Lower lobe of right lung (tissue), 2 donors: ENCODE results near the gene ONECUT3. TPM values are rescaled to one million over a fixed set of nuclear protein-coding genes. Genes with fewer than 3 reads are reported as not detected.

Source experiments
- ATAC-seq, 2 donors: fragments of 200-7000 bp; cut with Tn5 transposase; one replicate each; pipeline ENCODE4 v1.9.1; 2020 to 2022; ENCODE audit warnings: mild to moderate bottlenecking in 2 of 2, moderate library complexity in 2 of 2
- DNase-seq: peaks from one replicate; pipeline ENCODE4 v3.0.0-alpha.2; 2020
- H3K27ac ChIP-seq: fragments of 200-600 bp; one replicate; pipeline ENCODE4 v1.8.0; 2022
- H3K27me3 ChIP-seq: fragments of 200-600 bp; one replicate; pipeline ENCODE4 v1.8.0; 2022; ENCODE audit warnings: low read depth
- H3K36me3 ChIP-seq: fragments of 200-600 bp; one replicate; pipeline ENCODE4 v1.8.0; 2022; ENCODE audit warnings: mild to moderate bottlenecking
- H3K4me1 ChIP-seq: fragments of 200-600 bp; one replicate; pipeline ENCODE4 v1.8.0; 2022
- H3K4me3 ChIP-seq: fragments of 200-600 bp; one replicate; pipeline ENCODE4 v1.8.0; 2022; ENCODE audit warnings: mild to moderate bottlenecking
- H3K9me3 ChIP-seq: fragments of 200-600 bp; one replicate; pipeline ENCODE4 v1.8.0; 2022
- CTCF ChIP-seq: fragments of 200-600 bp; IDR thresholded peaks from one replicate; pipeline ENCODE4 v1.8.0; 2022; ENCODE audit warnings: antibody characterized with exemption, mild to moderate bottlenecking
- intact Hi-C: fragments of 100-400 bp; cut with DNase I; formaldehyde crosslinking; loops from one replicate; pipeline ENCODE4 v1.11.0; 2022
- total RNA-seq: library from RNA; stranded (reverse); fragmentation: NEBNext Ultra II Directional; extraction: Animal tissue kit (Norgen Biotek cat#: 25700); gene quantifications from one replicate; pipeline ENCODE4 v1.2.1, GENCODE V29; 2021
- donor health status: DM: no; HTN: yes; CAD: no; lungs with severe emphysema.

Gene ONECUT3
- total RNA-seq, 1 donor from 2014 or later, result not detected

GRCh38 chr19:1807695-1808394, 54.5 kb downstream of the ONECUT3 start:
- no peak for ATAC-seq
- Histone ChIP-seq H3K36me3 (no peaks in the 10 kb centered on the region), H3K4me3 (no peak overlapping the region), H3K9me3 (no peaks in the 10 kb centered on the region), H3K4me1 (peaks cover 3% of the 10 kb centered on the region), H3K27me3 (no peaks in the 10 kb centered on the region), H3K27ac (no peak overlapping the region)
- DNase-seq, result no peak
- TF ChIP-seq CTCF, result no peak
- intact Hi-C loops, result no loop called here

- ATAC-seq (no peak), DNase-seq (no peak)
- intact Hi-C loops, result no loop called here
- no peak overlapping the region for H3K4me3 ChIP-seq
- no peaks in the 10 kb centered on the region for H3K27me3 ChIP-seq
- no peak overlapping the region for H3K27ac ChIP-seq
- no peaks in the 10 kb centered on the region for H3K9me3 ChIP-seq
- no peaks in the 10 kb centered on the region for H3K36me3 ChIP-seq
- no peak for TF ChIP-seq CTCF
- peaks cover 8% of the 10 kb centered on the region for H3K4me1 ChIP-seq
Measured at GRCh38 chr19:1808395-1808731, 55.1 kb downstream of the ONECUT3 start.

- Histone ChIP-seq H3K4me3 (no peak overlapping the region), H3K4me1 (peaks cover 14% of the 10 kb centered on the region), H3K27me3 (no peaks in the 10 kb centered on the region), H3K27ac (no peak overlapping the region), H3K36me3 (peaks cover 1% of the 10 kb centered on the region), H3K9me3 (no peaks in the 10 kb centered on the region)
- DNase-seq, result no peak
- no peak for TF ChIP-seq CTCF
- intact Hi-C loops, result no loop called here
- ATAC-seq, result no peak
Measured at GRCh38 chr19:1809678-1810077, 56.4 kb downstream of the ONECUT3 start.

- Histone ChIP-seq H3K36me3 (peaks cover 10% of the 10 kb centered on the region), H3K9me3 (no peaks in the 10 kb centered on the region), H3K4me1 (peaks cover 14% of the 10 kb centered on the region), H3K4me3 (no peak overlapping the region), H3K27me3 (no peaks in the 10 kb centered on the region), H3K27ac (no peak overlapping the region)
- TF ChIP-seq CTCF, result no peak
- no peak for ATAC-seq
- DNase-seq, result no peak
- intact Hi-C loops, result no loop called here
Measured at GRCh38 chr19:1810439-1811160, 57.3 kb downstream of the ONECUT3 start.

GRCh38 chr19:1811472-1811894, 58.2 kb downstream of the ONECUT3 start:
- Histone ChIP-seq H3K27me3 (no peaks in the 10 kb centered on the region), H3K9me3 (no peaks in the 10 kb centered on the region), H3K27ac (peak overlapping the region; percentile 69), H3K4me1 (peaks cover 14% of the 10 kb centered on the region), H3K4me3 (peak overlapping the region; percentile 67), H3K36me3 (peaks cover 19% of the 10 kb centered on the region)
- ATAC-seq (peak; percentile 1 to 50), DNase-seq (peak; percentile 74)
- TF ChIP-seq CTCF, result no peak
- intact Hi-C loops, result no loop called here
